Left ventricle myocardium superior (tissue), 1 donor: ENCODE results near the gene PMM2. TPM values are rescaled to one million over a fixed set of nuclear protein-coding genes. Genes with fewer than 3 reads are reported as not detected.

ENCODE experiments used
- ATAC-seq: fragments of 200-7000 bp; cut with Tn5 transposase; one replicate; pipeline ENCODE4 v1.9.1; 2020; ENCODE audit warnings: mild to moderate bottlenecking, moderate library complexity
- DNase-seq: peaks from one replicate; pipeline ENCODE4 v3.0.0-alpha.2; 2020
- intact Hi-C: fragments of 100-400 bp; cut with micrococcal nuclease; formaldehyde crosslinking; loops from one replicate; pipeline ENCODE4 v1.11.0; 2022
- total RNA-seq: library from RNA; stranded (reverse); fragmentation: NEBNext Ultra II Directional; extraction: Animal tissue kit (Norgen Biotek cat#: 25700); gene quantifications from one replicate; pipeline ENCODE4 v1.2.1, GENCODE V29; 2021
- donor health status: DM: no; HTN: yes; CAD: no; lungs with severe emphysema.

Gene PMM2
- total RNA-seq, 1 donor from 2014 or later = 15.3 TPM

- DNase-seq (no peak), ATAC-seq (no peak)
- intact Hi-C loops = no loop called here
Observed at GRCh38 chr16:8847145-8847544, 49.5 kb downstream of the PMM2 start.

GRCh38 chr16:8847623-8848022, 50.0 kb downstream of the PMM2 start:
- DNase-seq (peak; percentile 26), ATAC-seq (no peak)
- intact Hi-C loops = no loop called here

DNA sequence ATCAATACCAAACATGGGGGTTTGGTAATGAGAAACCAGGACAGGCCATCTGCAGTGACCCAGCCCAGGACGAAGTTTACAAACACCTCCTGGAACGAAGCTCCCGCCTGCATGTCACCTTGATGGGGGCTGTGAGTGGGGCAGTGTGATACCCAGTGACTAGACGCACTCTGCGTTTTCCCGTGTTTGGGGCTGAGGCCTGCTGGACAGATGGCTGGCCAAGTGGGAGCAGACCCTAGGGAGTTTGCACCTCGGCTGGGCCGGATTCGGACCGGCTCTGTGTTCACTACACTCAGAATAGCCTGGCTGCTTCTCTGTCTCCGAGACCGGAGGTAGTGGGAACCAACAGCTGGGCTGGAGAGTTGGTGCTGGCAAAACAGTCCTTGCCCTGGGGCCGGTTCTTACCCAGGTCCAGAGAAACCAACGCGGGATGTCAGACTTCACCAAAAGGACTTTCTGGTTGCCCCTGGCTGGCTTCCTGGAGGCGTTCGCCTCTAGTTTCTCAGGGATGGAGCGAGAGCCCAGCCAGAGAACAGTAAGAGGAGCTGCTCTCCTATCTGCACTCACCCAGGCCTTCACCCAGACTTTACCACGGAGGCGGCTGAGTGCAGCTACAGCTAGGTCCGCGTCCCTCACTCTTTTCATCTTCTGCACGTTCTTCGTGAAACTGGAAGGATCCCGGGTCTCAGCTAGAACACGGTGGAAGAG, 50.7 kb downstream of the PMM2 start:
- ATAC-seq (peak; percentile 13), DNase-seq (no peak)
- intact Hi-C loops = no loop called here

- no peak for DNase-seq
- intact Hi-C loops = no loop called here
- no peak for ATAC-seq
Observed at GRCh38 chr16:8848939-8849391, 51.3 kb downstream of the PMM2 start.

GRCh38 chr16:8849411-8850011, 51.9 kb downstream of the PMM2 start:
- peak; percentile 27 for DNase-seq
- ATAC-seq = no peak

GRCh38 chr16:8850279-8850885, 52.7 kb downstream of the PMM2 start:
- intact Hi-C loops = no loop called here
- DNase-seq = peak; percentile 64
- ATAC-seq = peak; percentile 76

More at GRCh38 chr16:8849411-8850011, 51.9 kb downstream of the PMM2 start:
- intact Hi-C loops = no loop called here

DNA sequence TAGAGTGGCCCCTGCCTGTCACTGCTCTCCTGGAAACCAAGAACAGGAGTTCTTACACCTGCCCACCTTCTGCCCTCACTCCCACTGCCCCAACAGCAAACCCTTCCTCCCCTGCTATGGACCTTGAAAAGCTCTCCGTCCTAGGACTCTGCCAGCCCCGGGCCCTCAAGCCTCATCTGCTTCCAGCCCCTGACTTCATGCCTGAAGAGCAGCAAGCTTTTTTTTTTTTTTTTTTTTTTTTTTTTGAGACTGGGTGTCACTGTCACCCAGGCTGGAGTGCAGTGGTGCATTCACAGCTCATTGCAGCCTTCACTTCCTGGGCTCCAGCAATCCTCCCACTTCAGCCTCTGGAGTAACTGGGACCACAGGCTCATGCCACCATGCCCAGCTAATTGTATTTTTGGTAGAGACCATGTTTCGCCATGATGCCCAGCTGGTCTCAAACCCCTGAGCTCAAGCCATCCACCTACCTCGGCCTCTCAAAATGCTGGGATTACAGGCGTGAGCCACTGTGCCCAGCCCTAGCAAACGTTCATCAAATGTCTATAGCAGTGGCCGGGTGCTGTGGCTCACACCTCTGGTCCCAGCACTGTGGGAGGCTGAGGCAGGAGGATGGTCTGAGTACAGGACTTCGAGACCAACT, 54.2 kb downstream of the PMM2 start:
- ATAC-seq (no peak), DNase-seq (no peak)
- intact Hi-C loops = no loop called here

- intact Hi-C loops = no loop called here
- no peak for DNase-seq
- no peak for ATAC-seq
Observed at GRCh38 chr16:8852534-8852933, 54.9 kb downstream of the PMM2 start.

GRCh38 chr16:8853150-8853549, 55.5 kb downstream of the PMM2 start:
- DNase-seq (no peak), ATAC-seq (no peak)
- intact Hi-C loops = no loop called here

GRCh38 chr16:8853611-8854010, 56.0 kb downstream of the PMM2 start:
- DNase-seq (no peak), ATAC-seq (no peak)
- intact Hi-C loops = no loop called here

DNA sequence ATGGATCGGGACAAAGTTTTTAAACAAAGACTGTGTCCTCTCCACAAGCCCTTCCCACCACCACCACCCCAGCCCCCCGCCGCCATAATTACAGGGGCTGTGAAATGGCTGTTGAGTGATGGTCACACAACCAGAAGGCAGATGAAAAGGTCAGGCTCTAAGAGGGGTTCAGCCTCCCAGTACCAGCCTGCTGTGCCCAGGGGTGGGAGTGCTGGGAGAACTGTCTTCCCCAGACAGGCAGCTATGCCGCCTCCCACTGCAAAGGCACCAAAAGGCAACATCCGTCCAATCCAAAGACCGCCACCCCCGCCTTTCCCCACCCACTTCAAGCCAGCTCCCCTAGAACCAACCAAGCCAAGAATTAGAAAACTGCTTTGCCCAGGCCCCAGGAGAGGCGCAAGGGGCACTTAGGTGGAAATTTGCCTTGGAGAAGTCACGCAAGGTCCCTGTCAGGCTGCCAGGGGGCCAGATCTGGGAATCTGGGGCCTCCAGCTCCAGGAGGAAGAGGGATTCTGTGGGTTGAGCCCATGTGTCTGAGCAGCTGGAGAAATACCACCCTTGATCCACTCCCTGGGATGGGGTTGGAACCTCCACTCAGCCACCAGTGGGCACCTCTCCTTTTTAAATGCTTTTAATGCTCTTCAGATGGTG, 56.8 kb downstream of the PMM2 start:
- ATAC-seq (no peak), DNase-seq (no peak)
- intact Hi-C loops = no loop called here

GRCh38 chr16:8855051-8855786, 57.6 kb downstream of the PMM2 start:
- intact Hi-C loops = no loop called here
- DNase-seq (no peak), ATAC-seq (no peak)

GRCh38 chr16:8855972-8856371, 58.3 kb downstream of the PMM2 start:
- no peak for DNase-seq
- no peak for ATAC-seq
- intact Hi-C loops = no loop called here

DNA sequence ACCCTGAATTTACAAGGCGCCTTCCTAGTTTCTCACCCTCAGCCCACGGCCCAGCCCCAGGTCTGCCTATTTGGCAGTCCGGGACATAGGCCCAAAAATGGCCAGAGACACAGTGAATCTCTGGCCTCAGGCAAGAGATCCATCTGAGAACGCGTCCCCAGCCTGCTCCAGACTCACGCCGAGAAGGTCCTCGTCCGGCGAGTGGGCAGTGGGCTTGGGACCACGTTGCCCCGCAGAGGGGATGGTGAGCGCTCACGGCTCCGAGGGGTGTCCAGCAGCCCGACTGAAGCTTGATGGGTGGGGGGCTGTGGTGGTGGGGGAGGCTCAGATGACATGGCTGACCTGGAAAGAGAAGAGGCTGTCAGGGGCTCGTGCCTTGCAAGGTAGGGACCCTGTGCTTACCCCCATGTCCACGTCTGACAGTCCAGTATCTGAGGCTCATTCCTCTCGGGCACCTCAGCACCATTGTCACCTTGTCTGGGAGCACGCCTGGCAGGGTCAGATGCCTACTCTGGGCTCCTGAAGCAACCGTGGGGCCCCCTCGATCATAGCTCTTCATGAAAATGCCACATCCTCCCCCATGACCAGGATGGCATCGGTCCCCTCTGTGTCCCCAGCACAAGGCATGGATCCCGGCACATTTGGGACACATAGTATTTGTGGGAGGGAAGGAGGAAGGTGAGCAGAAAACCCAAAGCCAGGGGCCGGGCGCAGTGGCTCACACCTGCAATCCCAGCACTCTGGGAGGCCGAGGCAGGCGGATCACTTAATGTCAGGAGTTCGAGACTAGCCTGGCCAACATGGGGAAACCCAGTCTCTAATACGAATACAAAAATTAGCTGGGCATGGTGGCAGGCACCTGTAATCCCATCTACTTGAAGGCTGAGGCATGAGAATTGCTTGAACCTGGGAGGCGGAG, 61.6 kb downstream of the PMM2 start:
- DNase-seq = peak; percentile 23
- no peak for ATAC-seq

DNA sequence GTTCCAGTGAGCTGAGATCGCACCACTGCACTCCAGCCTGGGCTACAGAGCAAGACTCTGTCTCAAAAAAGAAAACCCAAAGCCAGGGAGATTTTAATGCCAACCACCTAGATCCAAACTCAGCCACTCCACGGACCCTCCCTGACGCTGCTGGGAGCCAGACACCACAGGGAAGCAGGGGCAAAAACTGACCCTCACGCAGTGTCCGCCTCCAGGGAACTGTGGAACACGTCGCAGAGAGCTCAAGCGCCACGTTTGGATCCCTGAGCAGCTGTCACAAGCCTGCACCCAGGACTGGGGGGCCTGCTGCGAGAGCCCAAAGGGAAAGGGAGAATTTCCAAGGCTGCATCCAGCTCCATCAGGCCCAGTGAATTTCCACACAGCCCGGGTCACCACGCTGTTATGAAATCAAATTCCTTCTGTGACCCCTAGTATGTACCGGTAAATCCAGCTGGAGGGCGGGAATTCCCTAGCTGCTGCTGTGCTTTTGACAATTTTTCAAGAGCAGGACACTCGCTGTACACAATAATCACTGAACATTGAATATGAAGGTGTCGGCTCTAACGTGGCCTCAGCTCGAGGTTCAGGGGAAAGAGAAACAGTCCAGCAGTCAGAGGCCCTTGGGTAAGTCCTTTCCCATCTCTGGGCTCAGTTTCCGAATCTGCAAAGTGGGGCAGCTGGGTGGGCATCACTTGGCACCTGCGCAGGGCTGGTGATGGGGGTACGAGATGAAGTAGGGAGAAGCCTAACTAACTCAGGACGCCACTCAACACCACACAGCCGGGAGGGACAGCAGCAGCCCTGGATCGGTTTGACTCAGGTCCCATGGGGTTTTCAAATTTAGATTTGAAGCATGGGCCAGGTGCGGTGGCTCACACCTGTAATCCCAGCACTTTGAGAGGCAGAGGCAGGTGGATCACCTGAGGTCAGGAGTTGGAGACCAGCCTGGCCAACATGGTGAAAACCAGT, 62.6 kb downstream of the PMM2 start:
- ATAC-seq (peak; percentile 50), DNase-seq (peak; percentile 61)
- intact Hi-C loops = no loop called here

More for the DNA sequence above, 61.6 kb downstream of the PMM2 start:
- intact Hi-C loops = no loop called here

GRCh38 chr16:8861563-8862308, 64.1 kb downstream of the PMM2 start:
- intact Hi-C loops = no loop called here
- DNase-seq = peak; percentile 71
- peak; percentile 65 for ATAC-seq
